ENCODE measurements around the gene WIZ. TPM values are rescaled to one million over a fixed set of nuclear protein-coding genes. Genes with fewer than 3 reads are reported as not detected.

WIZ gene
- total and polyA plus RNA-seq, 2 donors (not counting 1 experiment from before 2014, with no cell fraction given): 15.0 to 24.8 TPM

DNA sequence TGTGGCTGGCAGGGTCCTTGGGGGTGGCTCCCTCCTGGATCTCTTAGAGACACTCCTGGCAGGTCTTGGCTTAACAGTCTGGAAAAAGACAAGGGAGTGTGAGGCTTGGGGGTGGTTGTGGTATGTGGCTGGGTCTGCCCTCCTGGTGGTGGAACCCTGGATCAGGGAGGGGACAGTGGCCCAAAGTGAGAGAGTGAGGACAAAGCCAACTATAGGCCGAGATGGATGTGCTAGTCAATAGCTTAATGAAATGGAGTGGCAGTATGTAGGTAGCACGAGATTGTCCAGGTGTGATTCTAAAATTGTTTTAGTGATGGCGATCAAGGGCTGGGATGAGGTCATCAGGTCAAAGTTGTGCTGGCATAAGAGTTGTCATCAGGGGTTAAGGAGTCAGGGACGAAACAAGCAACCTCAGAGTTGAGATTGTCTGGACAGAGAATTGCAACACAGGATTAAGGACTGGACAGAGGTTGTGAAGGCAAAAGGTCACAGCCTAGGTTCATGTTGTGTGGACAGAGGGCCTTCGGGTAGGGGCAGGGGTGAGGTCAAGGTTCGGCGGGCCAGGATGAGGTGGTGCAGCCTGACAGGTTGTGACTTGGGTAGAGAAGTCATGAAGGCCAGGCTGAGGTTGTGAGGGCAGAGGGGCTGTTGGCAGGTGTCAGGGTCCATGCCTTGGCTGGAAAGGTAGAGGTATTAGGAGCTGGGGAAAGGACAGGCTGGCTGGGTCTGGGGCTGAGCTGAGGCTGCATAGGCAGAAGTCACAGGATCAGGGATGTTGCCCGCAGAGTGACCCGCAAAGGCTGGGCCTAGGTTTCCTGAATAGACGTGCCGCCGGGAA is 19.1 kb upstream of the WIZ start:
- H3K9me3 ChIP-seq (ENCODE audit: control extremely low read depth in 1 of 3, control insufficient read depth in 2 of 3, insufficient read depth in 1 of 3, low read length in 2 of 3): peaks cover 0 to 8% (median 0%) of the 10 kb centered on the region in 3 donors
- H3K36me3 ChIP-seq (replicated peaks in 1 of 2; ENCODE audit: control extremely low read depth in 1 of 2, control insufficient read depth in 1 of 2, extremely low read depth in 1 of 2, insufficient read depth in 2 of 2, low read length in 1 of 2): no peaks in the 10 kb centered on the region
- H3K4me1 ChIP-seq (ENCODE audit: control insufficient read depth in 2 of 2, insufficient read depth in 2 of 2, low read length in 2 of 2): peaks cover 29 to 37% of the 10 kb centered on the region in 2 donors
- 50% methylated on average over 12 of the region's 12 CpGs for WGBS (ENCODE audit: insufficient coverage)
- intact Hi-C loops (cut with micrococcal nuclease): no loop called here
- H3K4me1 Mint-ChIP-seq: peaks cover 38% of the 10 kb centered on the region
- POLR2A ChIA-PET: no interaction called here
- H2AFZ ChIP-seq (ENCODE audit: insufficient read depth, low read depth, low read length, poor library complexity, severe bottlenecking): peak overlapping the region; percentile 38
- no peaks in the 10 kb centered on the region for H4K20me1 ChIP-seq (ENCODE audit: control insufficient read depth, insufficient read depth, low read length, poor library complexity, severe bottlenecking)
- ATAC-seq (ENCODE audit: low read depth) (no peak), DNase-seq (no peak)
- H3K79me2 ChIP-seq (ENCODE audit: control insufficient read depth, insufficient read depth, low read length): peaks cover 36% of the 10 kb centered on the region
- H3K4me2 ChIP-seq (replicated peaks; ENCODE audit: low read depth, low read length, poor library complexity, severe bottlenecking): peak overlapping the region; percentile 84
- peaks cover 0 to 24% (median 8%) of the 10 kb centered on the region in 4 experiments for H3K27me3 ChIP-seq (replicated peaks in 1 of 4; ENCODE audit: control extremely low read depth in 1 of 4, control insufficient read depth in 3 of 4, insufficient read depth in 4 of 4, low read length in 3 of 4)
- H3K4me3 Mint-ChIP-seq: peak overlapping the region; percentile 82
- H3K27ac Mint-ChIP-seq: peak overlapping the region; percentile 61
- peaks cover 23% of the 10 kb centered on the region for H3K27me3 Mint-ChIP-seq
- TF ChIP-seq CTCF (IDR thresholded peaks at IDR 0.05) (no peak), EZH2 (IDR thresholded peaks at IDR 0.05; ENCODE audit: borderline replicate concordance, insufficient read depth, low read depth, low read length, poor library complexity, severe bottlenecking) (no peak)
- peak overlapping the region; percentile 49 for H3K9ac ChIP-seq (ENCODE audit: low read length)
- no peak overlapping the region for H3K27ac ChIP-seq (ENCODE audit: low read length in 2 of 2)
- H3K9me3 Mint-ChIP-seq (ENCODE audit: insufficient read depth): no peaks in the 10 kb centered on the region
- H3K4me3 ChIP-seq (ENCODE audit: control extremely low read depth in 1 of 5, extremely low read depth in 1 of 5, insufficient read depth in 1 of 5, low read depth in 2 of 5, low read length in 4 of 5): peak overlapping the region in 2 of 5 experiments; percentile 38 to 44
- CTCF ChIA-PET: interaction anchor here (1.9 kb wide), 1 partner anchor 86 kb away, joined by 5 read pairs; no protein-coding TSS in a partner anchor

GRCh38 chr19:15467734-15468214 is 18.0 kb upstream of the WIZ start:
- H3K4me3 Mint-ChIP-seq: no peak overlapping the region
- ChIA-PET CTCF (interaction anchor here (1.2 to 2.3 kb wide), 3 partner anchors 18 to 87 kb away, joined by 3 to 10 read pairs (median 5); partner anchors contain the start of genes AKAP8L and WIZ), POLR2A (interaction anchor here (0.6 to 0.7 kb wide), 2 partner anchors 32 to 44 kb away, joined by 4 read pairs; no protein-coding TSS in a partner anchor)
- ATAC-seq (ENCODE audit: low read depth) (no peak), DNase-seq (no peak)
- Histone ChIP-seq H4K20me1 (ENCODE audit: control insufficient read depth, insufficient read depth, low read length, poor library complexity, severe bottlenecking) (peaks cover 9% of the 10 kb centered on the region), H3K4me2 (replicated peaks; ENCODE audit: low read depth, low read length, poor library complexity, severe bottlenecking) (no peak overlapping the region), H3K27me3 (replicated peaks in 1 of 4; ENCODE audit: control extremely low read depth in 1 of 4, control insufficient read depth in 3 of 4, insufficient read depth in 4 of 4, low read length in 3 of 4) (peaks cover 0 to 24% (median 8%) of the 10 kb centered on the region in 4 experiments), H3K4me3 (ENCODE audit: control extremely low read depth in 1 of 5, extremely low read depth in 1 of 5, insufficient read depth in 1 of 5, low read depth in 2 of 5, low read length in 4 of 5) (no peak overlapping the region), H3K9me3 (ENCODE audit: control extremely low read depth in 1 of 3, control insufficient read depth in 2 of 3, insufficient read depth in 1 of 3, low read length in 2 of 3) (peaks cover 0 to 8% (median 0%) of the 10 kb centered on the region in 3 donors), H3K27ac (ENCODE audit: low read length in 2 of 2) (no peak overlapping the region), H3K9ac (ENCODE audit: low read length) (no peak overlapping the region), H3K36me3 (replicated peaks in 1 of 2; ENCODE audit: control extremely low read depth in 1 of 2, control insufficient read depth in 1 of 2, extremely low read depth in 1 of 2, insufficient read depth in 2 of 2, low read length in 1 of 2) (no peaks in the 10 kb centered on the region), H3K4me1 (ENCODE audit: control insufficient read depth in 2 of 2, insufficient read depth in 2 of 2, low read length in 2 of 2) (peaks cover 37 to 47% of the 10 kb centered on the region in 2 donors), H2AFZ (ENCODE audit: insufficient read depth, low read depth, low read length, poor library complexity, severe bottlenecking) (no peak overlapping the region), H3K79me2 (ENCODE audit: control insufficient read depth, insufficient read depth, low read length) (peaks cover 47% of the 10 kb centered on the region)
- H3K4me1 Mint-ChIP-seq: peaks cover 45% of the 10 kb centered on the region
- peak overlapping the region; percentile 15 for H3K27ac Mint-ChIP-seq
- WGBS (ENCODE audit: insufficient coverage): 66% methylated on average over 3 of the region's 6 CpGs
- intact Hi-C loops (cut with micrococcal nuclease): no loop called here
- peaks cover 22% of the 10 kb centered on the region for H3K27me3 Mint-ChIP-seq
- TF ChIP-seq CTCF (IDR thresholded peaks at IDR 0.05) (no peak), EZH2 (IDR thresholded peaks at IDR 0.05; ENCODE audit: borderline replicate concordance, insufficient read depth, low read depth, low read length, poor library complexity, severe bottlenecking) (no peak)
- no peaks in the 10 kb centered on the region for H3K9me3 Mint-ChIP-seq (ENCODE audit: insufficient read depth)

Measured in B cell (primary cell).